OCI-LY1 (cell line): ENCODE data around the gene M1AP.

Experiments
- CTCF ChIP-seq: fragments of 200-600 bp; sonication (generic), shearing (Covaris generic); IDR thresholded peaks from 2 replicates; pipeline ENCODE4 v1.5.1; 2017; ENCODE audit warnings: mild to moderate bottlenecking, antibody characterized with exemption, low read length, moderate library complexity, mixed read lengths
- EZH2 ChIP-seq: fragments of 200-600 bp; sonication (generic), shearing (Covaris generic); IDR thresholded peaks from 2 replicates; pipeline ENCODE4 v1.8.0; 2017; ENCODE audit warnings: borderline replicate concordance, mixed run types, mild to moderate bottlenecking, antibody characterized with exemption, low read length, moderate library complexity, mixed read lengths

DNA sequence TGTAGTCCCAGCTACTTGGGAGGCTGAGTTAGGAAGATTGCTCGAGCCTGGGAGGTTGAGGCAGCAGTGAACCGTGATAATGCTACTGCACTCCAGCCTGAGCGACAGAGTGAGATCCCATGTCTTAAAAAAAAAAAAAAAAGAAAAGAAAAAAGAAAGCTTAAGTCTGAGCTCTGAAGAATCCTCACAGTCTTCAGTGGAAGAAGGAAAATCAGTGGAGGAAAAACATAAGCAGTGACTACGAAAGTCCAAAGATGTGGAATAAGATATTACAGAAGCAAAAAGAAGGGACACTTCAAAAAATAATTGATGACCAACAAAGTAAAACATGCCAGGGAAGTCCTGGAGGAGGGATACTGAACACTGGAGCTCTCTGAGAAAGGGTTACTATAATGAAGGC, 137.9 kb downstream of the M1AP start:
- TF ChIP-seq EZH2 = no peak
- TF ChIP-seq CTCF = no peak
